HEK293 (cell line): ENCODE measurements around the gene MGAM2.

Experiments used
- CTCF ChIA-PET: fragments of 350-600 bp; formaldehyde crosslinking; extraction: SDS; loops from one replicate; lab custom pipeline; 2021; ENCODE audit warnings: antibody characterized with exemption; lab: Yijun Ruan, JAX
- POLR2A ChIA-PET: fragments of 300-600 bp; formaldehyde crosslinking; extraction: SDS; loops from one replicate; lab custom pipeline; 2020; ENCODE audit warnings: antibody characterized with exemption, inconsistent platforms; lab: Yijun Ruan, JAX
- H3K27ac ChIP-seq: fragments of 200-500 bp; sonication (Bioruptor generic); 2 replicates; pipeline ENCODE4 v1.5.1; 2014; ENCODE audit warnings: low read depth, low read length, control low read depth, inconsistent platforms; ENCODE audit errors: extremely low read depth
- H3K36me3 ChIP-seq, 2 experiments: fragments of 200-500 bp in 1 of 2; sonication (Bioruptor generic) in 1 of 2; 1 replicate in 1 of 2; 2 replicates in 1 of 2; pipeline ENCODE4 v1.5.1; 2014 to 2017; ENCODE audit warnings: inconsistent platforms in 2 of 2, low read length in 2 of 2; ENCODE audit not compliant: control insufficient read depth in 2 of 2, insufficient read depth in 1 of 2
- H3K4me1 ChIP-seq: fragments of 200-500 bp; sonication (Bioruptor generic); 2 replicates; pipeline ENCODE4 v1.5.1; 2014; ENCODE audit warnings: mild to moderate bottlenecking, low read length, inconsistent platforms; ENCODE audit not compliant: control insufficient read depth, insufficient read depth
- H3K4me3 ChIP-seq: 2 replicates; pipeline ENCODE4 v1.5.1; 2011; ENCODE audit warnings: low read depth, mild to moderate bottlenecking, control low read depth, low read length, moderate library complexity
- H3K9me3 ChIP-seq: fragments of 200-500 bp; sonication (Bioruptor generic); 2 replicates; pipeline ENCODE4 v1.5.1; 2014; ENCODE audit warnings: low read depth, low read length, inconsistent platforms; ENCODE audit not compliant: control insufficient read depth, insufficient read depth
- BCL11A ChIP-seq: fragments of 450-650 bp; formaldehyde crosslinking; IDR thresholded peaks from 2 replicates; pipeline ENCODE4 v1.5.1; 2016; ENCODE audit warnings: low read depth, missing biosample characterization, missing genetic modification characterization
- HOXA7 ChIP-seq: sonication (generic); formaldehyde crosslinking; IDR thresholded peaks from 2 replicates; pipeline ENCODE4 v1.8.1; 2022; ENCODE audit warnings: missing genetic modification reagents, borderline replicate concordance
- KLF10 ChIP-seq: fragments of 450-650 bp; IDR thresholded peaks from 2 replicates; pipeline ENCODE4 v1.5.1; 2018; ENCODE audit warnings: missing biosample characterization, mild to moderate bottlenecking, missing genetic modification characterization
- MEIS1 ChIP-seq: sonication (generic); formaldehyde crosslinking; IDR thresholded peaks from 2 replicates; pipeline ENCODE4 v1.8.1; 2022; ENCODE audit warnings: missing genetic modification reagents, mild to moderate bottlenecking, borderline replicate concordance
- MYNN ChIP-seq: fragments of 450-650 bp; formaldehyde crosslinking; IDR thresholded peaks from 2 replicates; pipeline ENCODE4 v1.5.1; 2016; ENCODE audit warnings: missing biosample characterization, missing genetic modification characterization, borderline replicate concordance
- PBX3 ChIP-seq: sonication (generic); formaldehyde crosslinking; IDR thresholded peaks from 2 replicates; pipeline ENCODE4 v1.8.1; 2022; ENCODE audit warnings: mild to moderate bottlenecking, moderate library complexity, missing genetic modification reagents
- TCF7L2 ChIP-seq: IDR thresholded peaks from 2 replicates; pipeline ENCODE4 v1.6.1; 2011; ENCODE audit warnings: low read depth, mild to moderate bottlenecking, inconsistent platforms, low read length, moderate library complexity, borderline replicate concordance
- ZNF155 ChIP-seq: fragments of 450-650 bp; formaldehyde crosslinking; IDR thresholded peaks from 2 replicates; pipeline ENCODE4 v1.5.1; 2016; ENCODE audit warnings: missing biosample characterization, missing genetic modification characterization
- ZNF157 ChIP-seq: fragments of 450-650 bp; formaldehyde crosslinking; IDR thresholded peaks from 2 replicates; pipeline ENCODE4 v1.5.1; 2016; ENCODE audit warnings: missing biosample characterization, missing genetic modification characterization
- ZNF302 ChIP-seq: fragments of 450-650 bp; formaldehyde crosslinking; IDR thresholded peaks from 2 replicates; pipeline ENCODE4 v1.5.1; 2016; ENCODE audit warnings: missing biosample characterization, missing genetic modification characterization, low read depth
- ZNF324 ChIP-seq: fragments of 450-650 bp; formaldehyde crosslinking; IDR thresholded peaks from 2 replicates; pipeline ENCODE4 v1.5.1; 2016; ENCODE audit warnings: missing biosample characterization, missing genetic modification characterization
- ZNF366 ChIP-seq: fragments of 450-650 bp; formaldehyde crosslinking; conservative IDR thresholded peaks from 2 replicates; pipeline ENCODE4 v1.5.1; 2016; ENCODE audit warnings: missing biosample characterization, missing genetic modification characterization
- ZNF423 ChIP-seq: fragments of 450-650 bp; formaldehyde crosslinking; IDR thresholded peaks from 2 replicates; pipeline ENCODE4 v1.5.1; 2016; ENCODE audit warnings: missing biosample characterization, missing genetic modification characterization
- ZNF513 ChIP-seq: fragments of 450-650 bp; IDR thresholded peaks from 2 replicates; pipeline ENCODE4 v1.5.1; 2018; ENCODE audit warnings: missing biosample characterization, missing genetic modification characterization
- ZNF645 ChIP-seq: fragments of 450-650 bp; formaldehyde crosslinking; IDR thresholded peaks from 2 replicates; pipeline ENCODE4; 2016; ENCODE audit warnings: missing biosample characterization, missing genetic modification characterization
- ZSCAN16 ChIP-seq: fragments of 450-650 bp; formaldehyde crosslinking; IDR thresholded peaks from 2 replicates; pipeline ENCODE4 v1.5.1; 2016; ENCODE audit warnings: missing biosample characterization, missing genetic modification characterization
- TF ChIP-seq, protein P1 (sequence below): fragments of 450-650 bp; formaldehyde crosslinking; IDR thresholded peaks from 2 replicates; pipeline ENCODE4 v1.5.1; 2017; ENCODE audit warnings: missing biosample characterization, missing genetic modification characterization
- TF ChIP-seq, protein P2 (sequence below): fragments of 450-650 bp; formaldehyde crosslinking; IDR thresholded peaks from 2 replicates; pipeline ENCODE4 v1.5.1; 2016; ENCODE audit warnings: missing biosample characterization, missing genetic modification characterization

MGAM2 gene

DNA sequence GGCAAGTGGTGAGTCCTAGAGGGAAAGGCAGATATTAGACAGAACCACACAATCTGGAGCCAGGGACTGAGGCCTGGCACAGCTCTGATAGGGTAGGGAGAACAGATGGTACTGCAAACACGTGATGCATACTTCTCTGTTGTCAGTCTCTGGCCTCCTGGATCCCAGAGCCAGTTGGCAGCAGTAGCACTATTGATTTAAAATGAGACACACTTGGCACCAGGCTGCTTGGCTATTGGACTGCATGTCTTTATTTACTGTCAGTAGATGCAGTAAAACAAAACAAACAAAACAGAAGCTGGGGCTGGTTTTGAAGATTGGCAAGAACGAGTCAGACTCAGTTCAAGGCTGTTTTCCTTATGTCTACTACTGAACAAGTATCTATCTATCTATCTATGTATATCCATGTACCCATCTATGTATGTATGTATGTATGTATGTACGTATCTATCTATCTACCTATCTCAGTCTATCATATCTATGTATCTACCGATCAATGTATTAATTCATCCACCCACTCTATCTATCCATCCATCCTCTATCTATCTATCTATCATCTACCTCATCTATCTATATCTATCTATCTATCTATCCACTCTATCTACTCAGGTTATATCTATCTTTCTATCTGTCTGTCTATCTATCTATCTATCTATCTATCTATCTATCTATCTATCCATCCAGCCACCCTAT lies 23.4 kb upstream of the MGAM2 start:
- H3K9me3 ChIP-seq: no peaks in the 10 kb centered on the region
- no peak overlapping the region for H3K4me3 ChIP-seq
- no peaks in the 10 kb centered on the region for H3K4me1 ChIP-seq
- ChIA-PET CTCF (interaction anchor here (0.6 kb wide), 1 partner anchor 243 kb away, joined by 3 read pairs; no protein-coding TSS in a partner anchor), POLR2A (no interaction called here)
- no peaks in the 10 kb centered on the region for H3K36me3 ChIP-seq
- H3K27ac ChIP-seq: no peak overlapping the region
- TF ChIP-seq ZNF366 (tag by site-specific recombination) (peak; percentile 38; the same call in 1 of the 2 replicates), ZNF302 (tag by site-specific recombination) (no peak)

GRCh38 chr7:142089035-142089434 lies 22.5 kb upstream of the MGAM2 start:
- TF ChIP-seq ZNF513 (tag by site-specific recombination): no peak
- TF ChIP-seq ZNF324 (tag by site-specific recombination): no peak
- TF ChIP-seq TCF7L2: no peak
- no peak for TF ChIP-seq KLF10 (tag by site-specific recombination)
- TF ChIP-seq ZNF645 (tag by site-specific recombination): no peak
- no peak for TF ChIP-seq MEIS1 (CRISPR knock-in tag)
- TF ChIP-seq, protein P1, sequence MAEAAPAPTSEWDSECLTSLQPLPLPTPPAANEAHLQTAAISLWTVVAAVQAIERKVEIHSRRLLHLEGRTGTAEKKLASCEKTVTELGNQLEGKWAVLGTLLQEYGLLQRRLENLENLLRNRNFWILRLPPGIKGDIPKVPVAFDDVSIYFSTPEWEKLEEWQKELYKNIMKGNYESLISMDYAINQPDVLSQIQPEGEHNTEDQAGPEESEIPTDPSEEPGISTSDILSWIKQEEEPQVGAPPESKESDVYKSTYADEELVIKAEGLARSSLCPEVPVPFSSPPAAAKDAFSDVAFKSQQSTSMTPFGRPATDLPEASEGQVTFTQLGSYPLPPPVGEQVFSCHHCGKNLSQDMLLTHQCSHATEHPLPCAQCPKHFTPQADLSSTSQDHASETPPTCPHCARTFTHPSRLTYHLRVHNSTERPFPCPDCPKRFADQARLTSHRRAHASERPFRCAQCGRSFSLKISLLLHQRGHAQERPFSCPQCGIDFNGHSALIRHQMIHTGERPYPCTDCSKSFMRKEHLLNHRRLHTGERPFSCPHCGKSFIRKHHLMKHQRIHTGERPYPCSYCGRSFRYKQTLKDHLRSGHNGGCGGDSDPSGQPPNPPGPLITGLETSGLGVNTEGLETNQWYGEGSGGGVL (tag by site-specific recombination): no peak
- no peak for TF ChIP-seq ZNF157 (tag by site-specific recombination)
- TF ChIP-seq PBX3 (CRISPR knock-in tag): no peak
- no peak overlapping the region for H3K4me3 ChIP-seq
- no peak overlapping the region for H3K27ac ChIP-seq
- no peaks in the 10 kb centered on the region for H3K9me3 ChIP-seq
- H3K4me1 ChIP-seq: no peaks in the 10 kb centered on the region
- CTCF ChIA-PET: interaction anchor here (2.1 kb wide), 1 partner anchor 11 kb away, joined by 4 read pairs; no protein-coding TSS in a partner anchor
- POLR2A ChIA-PET: no interaction called here
- no peaks in the 10 kb centered on the region for H3K36me3 ChIP-seq

DNA sequence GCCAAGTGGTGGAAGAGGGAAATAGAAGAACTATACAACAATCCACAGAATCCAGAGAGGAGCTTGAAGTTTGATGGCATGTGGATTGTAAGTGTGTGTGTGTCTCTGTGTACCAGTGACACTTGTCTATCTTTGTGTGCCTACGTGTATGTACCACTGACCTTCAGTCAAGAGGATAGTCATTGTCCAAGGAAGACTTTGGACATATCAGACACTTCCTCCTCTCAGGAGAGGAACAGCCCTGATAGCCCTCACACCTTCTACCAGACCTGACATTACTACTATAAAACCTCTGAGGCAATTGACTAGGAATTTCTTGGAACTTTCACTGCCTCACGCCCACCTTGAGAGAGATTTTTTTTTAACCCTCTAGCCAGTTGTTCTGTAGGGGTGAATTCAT lies 19.6 kb upstream of the MGAM2 start:
- Histone ChIP-seq H3K4me3 (no peak overlapping the region), H3K36me3 (no peaks in the 10 kb centered on the region), H3K9me3 (no peaks in the 10 kb centered on the region), H3K27ac (no peak overlapping the region), H3K4me1 (no peaks in the 10 kb centered on the region)
- POLR2A ChIA-PET: no interaction called here
- CTCF ChIA-PET: no interaction called here
- TF ChIP-seq, protein P2, sequence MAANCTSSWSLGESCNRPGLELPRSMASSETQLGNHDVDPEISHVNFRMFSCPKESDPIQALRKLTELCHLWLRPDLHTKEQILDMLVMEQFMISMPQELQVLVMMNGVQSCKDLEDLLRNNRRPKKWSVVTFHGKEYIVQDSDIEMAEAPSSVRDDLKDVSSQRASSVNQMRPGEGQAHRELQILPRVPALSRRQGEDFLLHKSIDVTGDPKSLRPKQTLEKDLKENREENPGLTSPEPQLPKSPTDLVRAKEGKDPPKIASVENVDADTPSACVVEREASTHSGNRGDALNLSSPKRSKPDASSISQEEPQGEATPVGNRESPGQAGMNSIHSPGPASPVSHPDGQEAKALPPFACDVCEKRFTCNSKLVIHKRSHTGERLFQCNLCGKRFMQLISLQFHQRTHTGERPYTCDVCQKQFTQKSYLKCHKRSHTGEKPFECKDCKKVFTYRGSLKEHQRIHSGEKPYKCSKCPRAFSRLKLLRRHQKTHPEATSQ: no peak
- TF ChIP-seq BCL11A (no peak), HOXA7 (CRISPR knock-in tag) (no peak), MYNN (tag by site-specific recombination) (no peak), ZNF423 (tag by site-specific recombination) (no peak), ZNF155 (tag by site-specific recombination) (no peak), PBX3 (CRISPR knock-in tag) (no peak), ZSCAN16 (tag by site-specific recombination) (no peak)
